HG02798 (cell line): ENCODE data around the gene RBFA.
"Not testable (repeated sequence)": the region's sequence is repeated elsewhere in the genome, so short reads cannot be mapped to it uniquely, and the experiment has no call there.

ENCODE experiments used
- ATAC-seq: cut with Tn5 transposase; IDR thresholded peaks from one replicate; pipeline ENCODE4 v1.9.1; 2021; ENCODE audit warnings: mild to moderate bottlenecking; ENCODE audit not compliant: unreplicated experiment, poor library complexity

RBFA gene

GRCh38 chr18:80034068-80034851 lies at the start of gene RBFA:
Gene RBFA (plus strand): TSS chr18:80034434. CDS start chr18:80034496, 62 bp downstream.
- peak; percentile 77 for ATAC-seq

GRCh38 chr18:79985172-79985571 lies 49.1 kb upstream of the RBFA start:
- no peak for ATAC-seq

GRCh38 chr18:79986726-79987125 lies 47.5 kb upstream of the RBFA start:
- ATAC-seq, result no peak

- ATAC-seq, result no peak
These were observed 46.7 kb upstream of the RBFA start for GRCh38 chr18:79987566-79987965.

GRCh38 chr18:79988071-79988450 lies 46.2 kb upstream of the RBFA start:
- peak; percentile 60 for ATAC-seq

GRCh38 chr18:79988451-79989194 lies 45.6 kb upstream of the RBFA start, which contains the start of gene TXNL4A:
Gene TXNL4A (minus strand): TSS chr18:79988563. CDS start chr18:79988392, 171 bp downstream.
- peak; percentile 98 for ATAC-seq

GRCh38 chr18:79989195-79989497 lies 45.1 kb upstream of the RBFA start:
- ATAC-seq, result no peak

- no peak for ATAC-seq
These were observed 42.7 kb upstream of the RBFA start for GRCh38 chr18:79991494-79991893.

GRCh38 chr18:79999701-80000100 lies 34.5 kb upstream of the RBFA start:
- ATAC-seq, result not testable (repeated sequence)

- ATAC-seq, result no peak
These were observed 33.4 kb upstream of the RBFA start for GRCh38 chr18:80000877-80001276.

- ATAC-seq, result no peak
These were observed 31.8 kb upstream of the RBFA start for GRCh38 chr18:80002468-80002867.

GRCh38 chr18:80004600-80005342 lies 29.5 kb upstream of the RBFA start:
- no peak for ATAC-seq

GRCh38 chr18:80006724-80007123 lies 27.5 kb upstream of the RBFA start:
- ATAC-seq, result no peak

GRCh38 chr18:80009661-80010550 lies 24.3 kb upstream of the RBFA start:
- no peak for ATAC-seq

GRCh38 chr18:80010551-80010906 lies 23.7 kb upstream of the RBFA start:
- ATAC-seq, result no peak

GRCh38 chr18:80011496-80012137 lies 22.6 kb upstream of the RBFA start:
- not testable (repeated sequence) for ATAC-seq

- no peak for ATAC-seq
These were observed 21.5 kb upstream of the RBFA start for GRCh38 chr18:80012714-80013113.

- ATAC-seq, result no peak
These were observed 11.6 kb upstream of the RBFA start for GRCh38 chr18:80022613-80023012.

GRCh38 chr18:80023173-80023572 lies 11.1 kb upstream of the RBFA start:
- ATAC-seq, result no peak

- no peak for ATAC-seq
These were observed 7.9 kb upstream of the RBFA start for GRCh38 chr18:80026363-80026762.
